GM12891 (cell line): ENCODE results near the gene SNX9.

ENCODE experiments used
- POLR2A ChIP-seq: IDR thresholded peaks from 2 replicates; pipeline ENCODE4 v1.6.1; 2011; ENCODE audit warnings: low read depth, low read length, control low read depth
- POLR2AphosphoS5 ChIP-seq: IDR thresholded peaks from 2 replicates; pipeline ENCODE4 v1.6.1; 2011; ENCODE audit warnings: low read depth, low read length, control low read depth
- POU2F2 ChIP-seq: IDR thresholded peaks from 2 replicates; pipeline ENCODE4 v1.6.1; 2011; ENCODE audit warnings: low read depth, mild to moderate bottlenecking, control low read depth, low read length, moderate library complexity
- TAF1 ChIP-seq: IDR thresholded peaks from 2 replicates; pipeline ENCODE4 v1.6.1; 2011; ENCODE audit warnings: low read depth, low read length, control low read depth

- TF ChIP-seq POLR2A (no peak), POLR2AphosphoS5 (no peak), TAF1 (no peak), POU2F2 (no peak)
Measured at GRCh38 chr6:157822245-157823000, 623 bp upstream of the SNX9 start.
